A673 (cell line): Measurements from ENCODE around the gene POU3F3. TPM values are rescaled to one million over a fixed set of nuclear protein-coding genes. Genes with fewer than 3 reads are reported as not detected.

ENCODE experiments used
- BruUV-seq: library from RNA; stranded (reverse); fragments of 400-500 nt; replicated peaks from 2 replicates; lab custom pipeline; 2021; lab: Mats Ljungman, UMichigan
- CTCF ChIA-PET: fragments of 300-600 bp; sonication (Branson Sonifier 250); formaldehyde crosslinking; loops from one replicate; lab custom pipeline; 2022; ENCODE audit warnings: antibody characterized with exemption; lab: Charles Lee
- POLR2A ChIA-PET: fragments of 300-600 bp; sonication (Branson Sonifier 250); formaldehyde crosslinking; loops from one replicate; lab custom pipeline; 2022; ENCODE audit warnings: antibody characterized with exemption; ENCODE audit not compliant: low non-redundant PET; lab: Charles Lee
- DNase-seq: peaks from one replicate; pipeline ENCODE4 v3.0.0-alpha.2; 2015; ENCODE audit warnings: low spot score
- H3K27ac ChIP-seq: fragments of 200-600 bp; sonication (generic); 2 replicates; pipeline ENCODE4 v1.5.1; 2016; ENCODE audit warnings: mixed run types, low read depth, mild to moderate bottlenecking, mixed read lengths, antibody characterized with exemption, low read length; ENCODE audit not compliant: poor library complexity, severe bottlenecking
- H3K27me3 ChIP-seq: fragments of 200-600 bp; sonication (generic); replicated peaks from 2 replicates; pipeline ENCODE4 v1.6.1; 2017; ENCODE audit warnings: mixed run types, low read depth, mild to moderate bottlenecking, mixed read lengths, antibody characterized with exemption, low read length; ENCODE audit not compliant: insufficient read depth, poor library complexity
- H3K36me3 ChIP-seq: fragments of 200-600 bp; sonication (generic); 2 replicates; pipeline ENCODE4 v1.6.1; 2016; ENCODE audit warnings: mixed run types, mild to moderate bottlenecking, mixed read lengths, antibody characterized with exemption, low read length; ENCODE audit not compliant: insufficient read depth, poor library complexity, severe bottlenecking
- H3K4me1 ChIP-seq: fragments of 200-600 bp; sonication (generic); 2 replicates; pipeline ENCODE4 v1.6.1; 2017; ENCODE audit warnings: mixed run types, mild to moderate bottlenecking, mixed read lengths, antibody characterized with exemption, low read length; ENCODE audit not compliant: insufficient read depth, poor library complexity, severe bottlenecking
- H3K4me3 ChIP-seq: fragments of 200-600 bp; sonication (generic); 2 replicates; pipeline ENCODE4 v1.5.1; 2016; ENCODE audit warnings: low read depth, mixed run types, mild to moderate bottlenecking, mixed read lengths, low read length; ENCODE audit not compliant: poor library complexity, severe bottlenecking
- H3K9me3 ChIP-seq: fragments of 200-600 bp; sonication (generic); 2 replicates; pipeline ENCODE4 v1.6.1; 2016; ENCODE audit warnings: mixed run types, low read depth, mild to moderate bottlenecking, mixed read lengths, antibody characterized with exemption, low read length; ENCODE audit not compliant: poor library complexity, severe bottlenecking
- CTCF ChIP-seq: fragments of 300-800, 200-600 bp; sonication (generic); conservative IDR thresholded peaks from 2 replicates; pipeline ENCODE4 v1.5.1; 2017; ENCODE audit warnings: low read depth, mild to moderate bottlenecking, antibody characterized with exemption, low read length, moderate library complexity, mixed read lengths
- EZH2 ChIP-seq: fragments of 200-600 bp; sonication (generic); IDR thresholded peaks from 2 replicates; pipeline ENCODE4 v1.6.1; 2017; ENCODE audit warnings: borderline replicate concordance, low read depth, mild to moderate bottlenecking, mixed read lengths, antibody characterized with exemption, low read length; ENCODE audit not compliant: poor library complexity, severe bottlenecking
- intact Hi-C: fragments of 100-400 bp; cut with micrococcal nuclease; formaldehyde crosslinking; loops from one replicate; pipeline ENCODE4 v1.10.0; 2022; ENCODE audit not compliant: unreplicated experiment
- total RNA-seq: library from RNA; stranded (reverse); gene quantifications from 2 replicates; pipeline ENCODE4 v1.2.3, GENCODE V29; 2021

POU3F3 gene
- total RNA-seq, 1 experiment from 2014 or later, result not detected

GRCh38 chr2:104846786-104847585 is 6.9 kb upstream of the POU3F3 start:
- Histone ChIP-seq H3K36me3 (no peaks in the 10 kb centered on the region), H3K9me3 (no peaks in the 10 kb centered on the region), H3K4me3 (no peak overlapping the region), H3K27me3 (peaks cover 98% of the 10 kb centered on the region), H3K27ac (no peak overlapping the region), H3K4me1 (peaks cover 3% of the 10 kb centered on the region)
- BruUV-seq, result no TSS peak
- intact Hi-C loops, result no loop called here
- ChIA-PET CTCF (interaction anchor here (1.1 kb wide), 1 partner anchor 1686 kb away, joined by 4 read pairs; no protein-coding TSS in a partner anchor), POLR2A (no interaction called here)
- TF ChIP-seq EZH2 (no peak), CTCF (no peak)
- no peak for DNase-seq

DNA sequence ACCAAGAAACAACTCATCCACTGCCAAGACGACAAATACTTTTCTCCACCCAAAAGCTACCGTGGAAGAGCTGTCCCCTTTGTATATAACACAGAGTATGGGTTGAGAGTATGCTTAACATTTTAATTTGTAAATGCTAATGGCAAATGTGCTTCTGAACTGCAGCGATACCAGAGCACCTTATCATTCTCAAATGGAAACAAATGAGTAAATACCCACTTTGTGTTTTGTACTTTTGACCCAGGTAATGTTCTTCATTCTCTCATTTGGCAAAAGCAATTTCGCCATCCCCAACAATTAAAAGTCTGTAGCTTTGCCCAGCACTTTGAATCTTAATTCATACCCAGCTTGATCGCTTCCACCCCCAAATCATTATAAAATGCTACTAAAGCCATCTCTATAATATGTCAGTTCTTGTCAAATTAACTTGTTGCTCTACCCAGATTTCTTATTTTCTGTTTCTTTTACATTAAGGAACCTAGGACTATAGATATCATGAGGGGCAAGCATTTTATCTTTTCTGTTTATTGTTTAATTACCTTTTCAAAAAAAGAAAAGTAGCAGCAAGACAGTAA is 6.2 kb upstream of the POU3F3 start:
- intact Hi-C loops, result no loop called here
- Histone ChIP-seq H3K27ac (no peak overlapping the region), H3K36me3 (no peaks in the 10 kb centered on the region), H3K4me1 (peaks cover 3% of the 10 kb centered on the region), H3K27me3 (peaks cover 98% of the 10 kb centered on the region), H3K4me3 (no peak overlapping the region), H3K9me3 (no peaks in the 10 kb centered on the region)
- BruUV-seq, result no TSS peak
- POLR2A ChIA-PET, result no interaction called here
- no peak for DNase-seq
- CTCF ChIA-PET, result no interaction called here
- TF ChIP-seq CTCF, result no peak
- no peak for TF ChIP-seq EZH2

DNA sequence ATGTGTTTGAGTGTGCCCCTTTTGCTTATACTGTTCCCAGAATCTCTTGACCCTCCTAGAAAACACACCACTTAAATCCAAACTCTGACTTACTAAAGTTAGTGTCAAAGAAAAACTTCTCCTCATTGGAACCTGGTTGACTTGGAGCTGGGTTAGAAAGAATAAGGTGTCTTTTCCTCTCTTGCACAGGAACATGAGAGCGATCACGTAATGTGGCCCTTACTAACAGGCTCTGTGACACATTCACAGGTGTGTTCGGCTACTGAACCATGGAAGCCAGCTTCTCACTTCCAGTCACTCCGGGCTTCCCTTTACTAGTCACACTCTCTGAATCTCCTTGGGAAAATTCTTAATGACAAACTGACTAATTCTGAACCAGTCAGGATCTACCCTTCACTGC is 5.4 kb upstream of the POU3F3 start:
- ChIA-PET POLR2A (no interaction called here), CTCF (no interaction called here)
- Histone ChIP-seq H3K9me3 (no peaks in the 10 kb centered on the region), H3K27me3 (peaks cover 98% of the 10 kb centered on the region), H3K4me3 (no peak overlapping the region), H3K27ac (no peak overlapping the region), H3K36me3 (no peaks in the 10 kb centered on the region), H3K4me1 (peaks cover 9% of the 10 kb centered on the region)
- no TSS peak for BruUV-seq
- DNase-seq, result no peak
- intact Hi-C loops, result no loop called here
- TF ChIP-seq EZH2 (no peak), CTCF (no peak)
